ENCODE results near the gene SPATA33.

SPATA33 gene

DNA sequence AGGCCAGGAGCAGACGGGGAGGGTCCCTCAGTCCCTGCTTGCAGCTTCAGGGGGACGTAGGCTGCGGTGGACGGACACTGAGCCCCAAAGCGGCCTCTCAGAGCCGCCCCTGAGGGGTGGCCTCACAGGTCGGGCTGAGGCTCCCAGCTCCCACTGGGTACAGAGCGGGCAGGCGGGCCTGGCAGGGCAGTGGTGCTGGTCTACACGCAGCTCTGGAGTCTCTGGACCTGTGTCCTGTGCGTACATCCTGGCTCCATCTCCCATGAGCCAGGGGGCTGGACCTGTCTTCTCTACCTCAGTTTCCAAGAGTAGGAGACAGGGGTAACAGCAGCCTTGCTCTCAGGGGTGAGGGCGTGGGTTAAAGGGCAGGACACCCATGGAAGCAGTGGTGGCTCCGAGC, 42.5 kb upstream of the SPATA33 start:
- no peak for TF ChIP-seq ZFX (IDR thresholded peaks at IDR 0.05; ENCODE audit: borderline replicate concordance)
- TF ChIP-seq, protein P1, sequence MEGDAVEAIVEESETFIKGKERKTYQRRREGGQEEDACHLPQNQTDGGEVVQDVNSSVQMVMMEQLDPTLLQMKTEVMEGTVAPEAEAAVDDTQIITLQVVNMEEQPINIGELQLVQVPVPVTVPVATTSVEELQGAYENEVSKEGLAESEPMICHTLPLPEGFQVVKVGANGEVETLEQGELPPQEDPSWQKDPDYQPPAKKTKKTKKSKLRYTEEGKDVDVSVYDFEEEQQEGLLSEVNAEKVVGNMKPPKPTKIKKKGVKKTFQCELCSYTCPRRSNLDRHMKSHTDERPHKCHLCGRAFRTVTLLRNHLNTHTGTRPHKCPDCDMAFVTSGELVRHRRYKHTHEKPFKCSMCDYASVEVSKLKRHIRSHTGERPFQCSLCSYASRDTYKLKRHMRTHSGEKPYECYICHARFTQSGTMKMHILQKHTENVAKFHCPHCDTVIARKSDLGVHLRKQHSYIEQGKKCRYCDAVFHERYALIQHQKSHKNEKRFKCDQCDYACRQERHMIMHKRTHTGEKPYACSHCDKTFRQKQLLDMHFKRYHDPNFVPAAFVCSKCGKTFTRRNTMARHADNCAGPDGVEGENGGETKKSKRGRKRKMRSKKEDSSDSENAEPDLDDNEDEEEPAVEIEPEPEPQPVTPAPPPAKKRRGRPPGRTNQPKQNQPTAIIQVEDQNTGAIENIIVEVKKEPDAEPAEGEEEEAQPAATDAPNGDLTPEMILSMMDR (IDR thresholded peaks at IDR 0.05), result no peak
- H3K27ac ChIP-seq, result no peak overlapping the region

DNA sequence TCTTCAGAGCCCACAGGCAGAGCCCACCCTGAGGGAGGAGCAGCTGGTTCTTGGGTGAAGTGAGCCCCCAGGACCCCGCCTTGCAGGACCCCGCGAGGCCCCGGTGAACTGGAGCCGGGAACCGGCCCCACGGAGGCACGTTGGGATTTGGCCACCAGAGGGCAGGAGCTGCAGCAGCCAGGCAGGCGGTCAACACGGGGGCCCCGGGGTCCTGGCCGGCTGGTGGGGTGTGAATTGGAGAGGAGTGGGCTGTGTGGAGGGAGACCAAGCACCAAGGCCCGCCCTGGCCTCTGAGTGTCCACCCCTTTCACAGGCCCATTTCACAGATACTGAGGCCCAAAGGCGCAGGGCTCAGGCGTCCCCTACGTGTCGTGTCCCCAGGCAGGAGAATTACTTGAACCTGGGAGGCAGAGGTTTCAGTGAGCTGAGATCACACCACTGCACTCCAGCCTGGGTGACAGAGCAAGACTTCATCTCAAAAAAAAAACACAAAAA, 42.0 kb upstream of the SPATA33 start:
- TF ChIP-seq ZFX (IDR thresholded peaks at IDR 0.05; ENCODE audit: borderline replicate concordance), result no peak
- TF ChIP-seq, protein P1 (IDR thresholded peaks at IDR 0.05), result peak; percentile 92
- no peak overlapping the region for H3K27ac ChIP-seq

- H3K27ac ChIP-seq, result no peak overlapping the region
- TF ChIP-seq, protein P1 (IDR thresholded peaks at IDR 0.05), result no peak
- no peak for TF ChIP-seq ZFX (IDR thresholded peaks at IDR 0.05; ENCODE audit: borderline replicate concordance)
Measured at GRCh38 chr16:89616623-89617022, 41.0 kb upstream of the SPATA33 start.

GRCh38 chr16:89617036-89617435, 40.6 kb upstream of the SPATA33 start:
- TF ChIP-seq ZFX (IDR thresholded peaks at IDR 0.05; ENCODE audit: borderline replicate concordance), result no peak
- TF ChIP-seq, protein P1 (IDR thresholded peaks at IDR 0.05), result no peak

DNA sequence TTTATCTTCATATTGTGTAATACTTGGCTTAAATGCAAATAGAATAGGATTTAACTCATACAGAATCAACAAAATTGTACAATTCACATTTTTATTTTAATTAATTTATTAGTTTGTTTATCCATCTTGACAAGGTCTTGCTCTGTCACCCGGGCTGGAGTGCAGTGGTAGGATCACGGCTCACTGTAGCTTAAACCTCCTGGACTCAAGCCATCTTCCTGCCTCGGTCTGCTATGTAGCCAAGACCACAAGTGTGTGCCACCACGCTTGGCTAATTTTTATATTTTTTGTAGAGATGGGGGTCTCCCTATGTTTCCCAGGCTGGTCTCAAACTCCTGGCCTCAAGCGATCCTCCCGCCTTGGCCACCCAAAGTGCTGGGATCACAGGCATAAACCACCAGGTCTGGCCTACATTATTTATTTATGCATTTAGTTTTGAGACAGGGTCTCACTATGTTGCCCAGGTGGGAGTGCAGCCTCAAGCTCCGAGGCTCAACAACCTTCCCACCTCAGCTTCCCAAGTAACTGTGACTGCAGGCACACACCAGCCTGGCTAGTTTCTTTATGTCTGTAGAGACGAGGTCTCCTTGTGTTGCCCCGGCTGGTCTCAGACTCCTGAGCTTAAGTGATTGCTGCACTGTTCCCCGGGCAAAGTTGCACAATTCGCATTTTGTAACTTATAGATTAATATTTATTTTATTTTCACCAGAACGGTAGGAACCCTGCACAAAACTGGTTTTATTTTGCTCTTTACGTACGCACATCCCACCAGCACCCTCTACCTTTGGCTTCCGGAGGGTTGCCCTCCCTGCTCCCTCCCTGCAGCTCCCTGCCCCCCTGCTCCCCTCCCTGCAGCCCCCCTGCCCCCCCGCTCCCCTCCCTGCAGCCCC, 39.3 kb upstream of the SPATA33 start:
- TF ChIP-seq, protein P1 (IDR thresholded peaks at IDR 0.05), result no peak
- no peak for TF ChIP-seq ZFX (IDR thresholded peaks at IDR 0.05; ENCODE audit: borderline replicate concordance)
- no peak overlapping the region for H3K27ac ChIP-seq

More at GRCh38 chr16:89617036-89617435, 40.6 kb upstream of the SPATA33 start:
- no peak overlapping the region for H3K27ac ChIP-seq

- H3K27ac ChIP-seq, result no peak overlapping the region
- TF ChIP-seq, protein P1 (IDR thresholded peaks at IDR 0.05), result no peak
- TF ChIP-seq ZFX (IDR thresholded peaks at IDR 0.05; ENCODE audit: borderline replicate concordance), result no peak
Measured at GRCh38 chr16:89619840-89620239, 37.8 kb upstream of the SPATA33 start.

GRCh38 chr16:89620406-89620841, 37.2 kb upstream of the SPATA33 start:
- H3K27ac ChIP-seq, result no peak overlapping the region
- no peak for TF ChIP-seq ZFX (IDR thresholded peaks at IDR 0.05; ENCODE audit: borderline replicate concordance)
- TF ChIP-seq, protein P1 (IDR thresholded peaks at IDR 0.05), result no peak

Data from 22Rv1 (cell line).